Central memory CD8-positive, alpha-beta T cell (primary cell): ENCODE measurements around the gene UTS2B.

ENCODE experiments used
- ATAC-seq: fragments of 150-1000 bp; cut with Tn5 transposase; replicated peaks from 2 replicates; pipeline ENCODE4 v1.10.0; 2022; ENCODE audit warnings: mild to moderate bottlenecking, moderate FRiP score, moderate number of reproducible peaks; ENCODE audit not compliant: poor library complexity, severe bottlenecking; ENCODE audit errors: extremely low read depth
- DNase-seq, 2 donors: peaks; one replicate each; pipeline ENCODE4 v3.0.0; 2021; ENCODE audit warnings: low spot score in 2 of 2
- H3K27ac Mint-ChIP-seq: one replicate; pipeline ENCODE4 v1.8.0; 2022; ENCODE audit warnings: low read depth, mild to moderate bottlenecking, moderate library complexity, mixed read lengths
- H3K27me3 Mint-ChIP-seq: one replicate; pipeline ENCODE4 v1.8.0; 2022; ENCODE audit warnings: mixed read lengths
- H3K36me3 Mint-ChIP-seq: one replicate; pipeline ENCODE4 v1.8.0; 2022; ENCODE audit warnings: mild to moderate bottlenecking, moderate library complexity, mixed read lengths; ENCODE audit not compliant: insufficient read depth
- H3K4me1 Mint-ChIP-seq: one replicate; pipeline ENCODE4 v1.8.0; 2022; ENCODE audit warnings: mixed read lengths
- H3K4me3 Mint-ChIP-seq: one replicate; pipeline ENCODE4 v1.8.0; 2022; ENCODE audit warnings: mild to moderate bottlenecking, moderate library complexity, mixed read lengths
- H3K9me3 Mint-ChIP-seq: one replicate; pipeline ENCODE4 v1.8.0; 2022; ENCODE audit warnings: mixed read lengths

The UTS2B gene

GRCh38 chr3:191302451-191302850, 27.9 kb downstream of the UTS2B start:
- Mint-ChIP-seq H3K4me3 (no peak overlapping the region), H3K4me1 (no peaks in the 10 kb centered on the region), H3K27ac (no peak overlapping the region), H3K9me3 (peaks cover 4% of the 10 kb centered on the region), H3K27me3 (no peaks in the 10 kb centered on the region), H3K36me3 (no peaks in the 10 kb centered on the region)
- DNase-seq (no peak), ATAC-seq (no peak)

GRCh38 chr3:191301782-191302411, 28.4 kb downstream of the UTS2B start:
- no peaks in the 10 kb centered on the region for H3K4me1 Mint-ChIP-seq
- peaks cover 4% of the 10 kb centered on the region for H3K9me3 Mint-ChIP-seq
- ATAC-seq (no peak), DNase-seq (no peak)
- H3K27me3 Mint-ChIP-seq = no peaks in the 10 kb centered on the region
- H3K4me3 Mint-ChIP-seq = no peak overlapping the region
- no peak overlapping the region for H3K27ac Mint-ChIP-seq
- no peaks in the 10 kb centered on the region for H3K36me3 Mint-ChIP-seq

- H3K27me3 Mint-ChIP-seq = no peaks in the 10 kb centered on the region
- no peak overlapping the region for H3K4me3 Mint-ChIP-seq
- DNase-seq (no peak), ATAC-seq (no peak)
- H3K4me1 Mint-ChIP-seq = no peaks in the 10 kb centered on the region
- no peaks in the 10 kb centered on the region for H3K36me3 Mint-ChIP-seq
- H3K9me3 Mint-ChIP-seq = peaks cover 4% of the 10 kb centered on the region
- no peak overlapping the region for H3K27ac Mint-ChIP-seq
These were observed 29.3 kb downstream of the UTS2B start for GRCh38 chr3:191301017-191301416.

GRCh38 chr3:191300422-191300821, 29.9 kb downstream of the UTS2B start:
- no peak overlapping the region for H3K27ac Mint-ChIP-seq
- no peak overlapping the region for H3K4me3 Mint-ChIP-seq
- no peak for ATAC-seq

GRCh38 chr3:191298846-191299245, 31.5 kb downstream of the UTS2B start:
- Mint-ChIP-seq H3K27ac (no peak overlapping the region), H3K9me3 (no peaks in the 10 kb centered on the region), H3K27me3 (no peaks in the 10 kb centered on the region), H3K4me3 (no peak overlapping the region), H3K36me3 (no peaks in the 10 kb centered on the region), H3K4me1 (no peaks in the 10 kb centered on the region)
- DNase-seq (no peak), ATAC-seq (no peak)

More at GRCh38 chr3:191300422-191300821, 29.9 kb downstream of the UTS2B start:
- Mint-ChIP-seq H3K4me1 (no peaks in the 10 kb centered on the region), H3K27me3 (no peaks in the 10 kb centered on the region), H3K36me3 (no peaks in the 10 kb centered on the region), H3K9me3 (peaks cover 4% of the 10 kb centered on the region)
- DNase-seq = no peak

- no peaks in the 10 kb centered on the region for H3K4me1 Mint-ChIP-seq
- DNase-seq = no peak
- no peaks in the 10 kb centered on the region for H3K9me3 Mint-ChIP-seq
These were observed 34.2 kb downstream of the UTS2B start for GRCh38 chr3:191296041-191296541.

GRCh38 chr3:191294291-191294690, 36.0 kb downstream of the UTS2B start:
- H3K9me3 Mint-ChIP-seq = no peaks in the 10 kb centered on the region
- no peaks in the 10 kb centered on the region for H3K4me1 Mint-ChIP-seq
- no peak overlapping the region for H3K4me3 Mint-ChIP-seq
- H3K27ac Mint-ChIP-seq = no peak overlapping the region
- H3K36me3 Mint-ChIP-seq = no peaks in the 10 kb centered on the region
- DNase-seq = no peak
- ATAC-seq = no peak
- no peaks in the 10 kb centered on the region for H3K27me3 Mint-ChIP-seq

More at GRCh38 chr3:191296041-191296541, 34.2 kb downstream of the UTS2B start:
- no peak overlapping the region for H3K4me3 Mint-ChIP-seq
- ATAC-seq = no peak
- no peaks in the 10 kb centered on the region for H3K27me3 Mint-ChIP-seq
- H3K36me3 Mint-ChIP-seq = no peaks in the 10 kb centered on the region
- no peak overlapping the region for H3K27ac Mint-ChIP-seq

GRCh38 chr3:191292243-191293015, 37.9 kb downstream of the UTS2B start:
- H3K9me3 Mint-ChIP-seq = no peaks in the 10 kb centered on the region
- no peak overlapping the region for H3K4me3 Mint-ChIP-seq
- no peaks in the 10 kb centered on the region for H3K27me3 Mint-ChIP-seq
- no peak for ATAC-seq
- H3K27ac Mint-ChIP-seq = no peak overlapping the region
- H3K36me3 Mint-ChIP-seq = no peaks in the 10 kb centered on the region
- no peak for DNase-seq
- no peaks in the 10 kb centered on the region for H3K4me1 Mint-ChIP-seq

GRCh38 chr3:191290311-191291025, 39.9 kb downstream of the UTS2B start:
- no peak overlapping the region for H3K4me3 Mint-ChIP-seq
- H3K4me1 Mint-ChIP-seq = no peaks in the 10 kb centered on the region
- H3K27me3 Mint-ChIP-seq = no peaks in the 10 kb centered on the region
- H3K9me3 Mint-ChIP-seq = no peaks in the 10 kb centered on the region
- DNase-seq = no peak
- H3K36me3 Mint-ChIP-seq = no peaks in the 10 kb centered on the region
- no peak for ATAC-seq
- no peak overlapping the region for H3K27ac Mint-ChIP-seq

- no peaks in the 10 kb centered on the region for H3K36me3 Mint-ChIP-seq
- no peaks in the 10 kb centered on the region for H3K9me3 Mint-ChIP-seq
- no peaks in the 10 kb centered on the region for H3K4me1 Mint-ChIP-seq
- DNase-seq (no peak), ATAC-seq (no peak)
- H3K27ac Mint-ChIP-seq = no peak overlapping the region
- H3K4me3 Mint-ChIP-seq = no peak overlapping the region
- H3K27me3 Mint-ChIP-seq = no peaks in the 10 kb centered on the region
These were observed 46.9 kb downstream of the UTS2B start for GRCh38 chr3:191283400-191283799.

- H3K4me1 Mint-ChIP-seq = no peaks in the 10 kb centered on the region
- H3K36me3 Mint-ChIP-seq = no peaks in the 10 kb centered on the region
- DNase-seq = no peak
- no peaks in the 10 kb centered on the region for H3K27me3 Mint-ChIP-seq
- H3K27ac Mint-ChIP-seq = no peak overlapping the region
- H3K4me3 Mint-ChIP-seq = no peak overlapping the region
- no peaks in the 10 kb centered on the region for H3K9me3 Mint-ChIP-seq
- no peak for ATAC-seq
These were observed 47.8 kb downstream of the UTS2B start for GRCh38 chr3:191282251-191283185.

GRCh38 chr3:191280882-191281281, 49.4 kb downstream of the UTS2B start:
- Mint-ChIP-seq H3K27ac (no peak overlapping the region), H3K36me3 (no peaks in the 10 kb centered on the region), H3K27me3 (no peaks in the 10 kb centered on the region), H3K4me1 (no peaks in the 10 kb centered on the region), H3K4me3 (no peak overlapping the region), H3K9me3 (no peaks in the 10 kb centered on the region)
- no peak for DNase-seq
- no peak for ATAC-seq
